Brain microvascular endothelial cell (primary cell): ENCODE results near the gene TFF1.

Experiments used
- DNase-seq: peaks from one replicate; pipeline ENCODE4 v3.0.0-alpha.2; 2020
- H3K27ac ChIP-seq: fragments of 250-450 bp; sonication (Bioruptor Pico); 2 replicates; pipeline ENCODE4 v1.5.1; 2020; ENCODE audit warnings: mild to moderate bottlenecking, moderate library complexity
- H3K27me3 ChIP-seq: fragments of 250-450 bp; sonication (Bioruptor Pico); replicated peaks from 2 replicates; pipeline ENCODE4 v1.5.1; 2020; ENCODE audit warnings: mild to moderate bottlenecking
- H3K36me3 ChIP-seq: fragments of 250-450 bp; sonication (Bioruptor Pico); replicated peaks from 2 replicates; pipeline ENCODE4 v1.5.1; 2020; ENCODE audit warnings: mild to moderate bottlenecking
- H3K4me3 ChIP-seq: 2 replicates; pipeline ENCODE4 v1.5.1; 2011; ENCODE audit warnings: low read depth, mild to moderate bottlenecking, control low read depth, low read length, moderate library complexity
- in situ Hi-C: cut with HindIII; loops from 2 replicates; pipeline ENCODE4 v1.10.0; 2017; ENCODE audit warnings: low sequenced_read_pairs, low pct_ligation_motif_present
- TF ChIP-seq, protein P1 (sequence below): IDR thresholded peaks from 2 replicates; pipeline ENCODE4 v1.5.1; 2011; ENCODE audit warnings: low read depth, mild to moderate bottlenecking, moderate library complexity, low read length, control low read depth, inconsistent platforms; ENCODE audit errors: missing control alignments

TFF1 gene

DNA sequence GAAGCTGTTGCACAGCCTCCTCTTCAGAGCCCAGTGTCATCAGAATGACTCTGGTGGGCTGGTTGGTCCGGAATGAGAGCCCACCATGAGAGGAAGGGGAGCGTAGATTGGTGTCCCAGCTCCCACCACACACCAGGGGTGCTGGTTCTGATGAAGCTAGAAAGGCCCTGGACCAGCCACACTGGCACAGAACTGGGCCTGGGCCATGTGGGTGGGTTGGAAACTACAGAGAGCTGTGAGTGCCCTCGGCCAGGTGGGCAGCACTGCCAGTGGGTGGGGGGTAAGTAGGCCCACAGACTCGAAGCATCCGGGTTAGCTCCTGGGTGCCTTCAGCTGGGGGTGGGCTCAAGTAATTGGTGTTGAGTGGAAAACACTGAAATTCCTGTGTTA lies 11.6 kb upstream of the TFF1 start:
- in situ Hi-C loops: no loop called here
- DNase-seq: no peak
- no peaks in the 10 kb centered on the region for H3K36me3 ChIP-seq
- no peaks in the 10 kb centered on the region for H3K27me3 ChIP-seq
- TF ChIP-seq, protein P1, sequence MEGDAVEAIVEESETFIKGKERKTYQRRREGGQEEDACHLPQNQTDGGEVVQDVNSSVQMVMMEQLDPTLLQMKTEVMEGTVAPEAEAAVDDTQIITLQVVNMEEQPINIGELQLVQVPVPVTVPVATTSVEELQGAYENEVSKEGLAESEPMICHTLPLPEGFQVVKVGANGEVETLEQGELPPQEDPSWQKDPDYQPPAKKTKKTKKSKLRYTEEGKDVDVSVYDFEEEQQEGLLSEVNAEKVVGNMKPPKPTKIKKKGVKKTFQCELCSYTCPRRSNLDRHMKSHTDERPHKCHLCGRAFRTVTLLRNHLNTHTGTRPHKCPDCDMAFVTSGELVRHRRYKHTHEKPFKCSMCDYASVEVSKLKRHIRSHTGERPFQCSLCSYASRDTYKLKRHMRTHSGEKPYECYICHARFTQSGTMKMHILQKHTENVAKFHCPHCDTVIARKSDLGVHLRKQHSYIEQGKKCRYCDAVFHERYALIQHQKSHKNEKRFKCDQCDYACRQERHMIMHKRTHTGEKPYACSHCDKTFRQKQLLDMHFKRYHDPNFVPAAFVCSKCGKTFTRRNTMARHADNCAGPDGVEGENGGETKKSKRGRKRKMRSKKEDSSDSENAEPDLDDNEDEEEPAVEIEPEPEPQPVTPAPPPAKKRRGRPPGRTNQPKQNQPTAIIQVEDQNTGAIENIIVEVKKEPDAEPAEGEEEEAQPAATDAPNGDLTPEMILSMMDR: no peak
- no peak overlapping the region for H3K27ac ChIP-seq
- H3K4me3 ChIP-seq: no peak overlapping the region

DNA sequence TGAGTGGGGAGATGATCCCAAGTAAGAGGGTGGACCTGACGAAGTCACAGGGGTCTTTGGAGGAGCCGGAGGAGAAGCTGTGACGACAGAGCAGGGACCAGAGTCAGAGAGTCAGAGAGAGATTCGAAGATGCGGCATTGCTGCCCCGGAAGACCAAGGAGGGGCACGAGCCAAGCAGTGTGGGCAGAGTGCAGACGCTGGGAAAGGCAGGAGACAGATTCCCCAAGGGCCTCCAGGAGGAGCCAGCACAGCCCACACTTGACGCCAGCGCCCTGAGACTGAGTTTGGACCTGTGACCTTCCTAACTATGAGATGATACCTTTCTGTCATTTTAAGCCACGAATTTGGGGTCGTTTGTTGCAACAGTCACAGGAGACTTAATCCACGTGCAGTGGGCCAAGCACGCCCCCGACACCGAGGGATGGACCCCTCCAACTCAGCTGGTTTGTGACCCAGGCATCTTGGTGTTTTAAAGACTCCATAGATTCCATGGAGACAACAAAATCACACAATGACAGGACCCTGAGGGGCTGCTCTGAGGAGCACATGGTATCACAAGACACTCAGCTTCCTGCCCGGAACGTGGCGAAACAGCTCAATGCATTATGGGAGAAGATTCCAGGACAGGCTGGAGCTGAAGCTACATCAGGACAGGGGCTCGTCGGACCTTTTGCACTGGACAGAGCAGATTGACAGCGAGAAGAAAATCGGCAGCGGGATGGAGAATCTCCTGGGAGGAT lies 11.0 kb upstream of the TFF1 start:
- TF ChIP-seq, protein P1: no peak
- no peak overlapping the region for H3K27ac ChIP-seq
- DNase-seq: no peak
- H3K4me3 ChIP-seq: no peak overlapping the region
- H3K27me3 ChIP-seq: no peaks in the 10 kb centered on the region
- H3K36me3 ChIP-seq: no peaks in the 10 kb centered on the region
- in situ Hi-C loops: no loop called here

DNA sequence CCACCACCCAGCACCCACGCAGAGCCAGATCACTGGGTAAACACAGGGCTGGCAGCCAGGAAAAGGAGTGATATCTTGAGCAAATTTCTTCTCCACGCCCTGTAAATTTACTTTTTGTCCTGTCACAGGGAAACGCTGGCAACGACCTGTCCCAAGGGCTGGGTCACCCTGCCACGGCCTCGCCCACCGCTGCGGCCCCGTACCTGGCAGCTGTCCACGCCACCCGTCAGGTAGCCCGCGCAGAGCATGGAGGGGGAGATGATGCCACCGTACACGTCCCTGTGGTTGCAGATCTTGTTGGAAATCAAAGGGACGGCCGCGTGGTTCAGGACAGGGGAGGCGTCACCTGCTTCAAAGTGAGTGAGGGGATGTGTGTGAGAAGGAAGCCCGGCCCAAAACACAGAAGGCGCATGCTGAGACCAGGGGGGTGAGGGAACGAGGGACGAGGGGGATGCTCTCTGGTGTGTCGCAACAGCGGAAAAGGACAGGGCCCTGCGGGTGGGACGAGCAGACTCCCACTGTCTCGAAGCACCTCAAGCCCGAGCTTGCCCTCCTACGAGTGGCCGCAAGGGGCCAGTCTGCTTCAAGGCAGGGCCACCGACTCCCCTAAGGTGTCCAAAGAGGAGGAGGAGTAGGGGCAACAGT lies 10.1 kb upstream of the TFF1 start:
- no peaks in the 10 kb centered on the region for H3K27me3 ChIP-seq
- no peak overlapping the region for H3K4me3 ChIP-seq
- no peak overlapping the region for H3K27ac ChIP-seq
- TF ChIP-seq, protein P1: no peak
- in situ Hi-C loops: no loop called here
- no peaks in the 10 kb centered on the region for H3K36me3 ChIP-seq
- DNase-seq: no peak

DNA sequence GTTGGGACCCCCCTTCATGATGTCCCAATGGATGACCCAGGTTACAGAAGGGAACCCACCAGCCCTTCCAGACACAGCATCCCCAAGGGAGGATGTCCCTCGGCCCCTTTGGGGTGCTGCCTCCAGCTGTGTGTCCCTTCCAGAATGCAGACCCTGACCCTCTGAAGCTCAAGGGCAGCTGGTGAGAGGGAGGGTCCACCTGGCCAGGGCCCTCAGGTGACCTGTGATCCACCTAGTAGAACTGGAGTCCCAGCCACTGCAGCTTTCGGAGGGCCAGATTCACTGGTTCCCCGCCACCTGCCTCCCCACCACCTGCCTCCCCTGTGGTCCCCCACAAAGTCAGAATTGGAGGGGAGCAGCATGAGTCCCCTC lies 9.6 kb upstream of the TFF1 start:
- in situ Hi-C loops: no loop called here
- H3K36me3 ChIP-seq: no peaks in the 10 kb centered on the region
- TF ChIP-seq, protein P1: no peak
- DNase-seq: no peak
- no peak overlapping the region for H3K27ac ChIP-seq
- no peak overlapping the region for H3K4me3 ChIP-seq
- H3K27me3 ChIP-seq: no peaks in the 10 kb centered on the region

DNA sequence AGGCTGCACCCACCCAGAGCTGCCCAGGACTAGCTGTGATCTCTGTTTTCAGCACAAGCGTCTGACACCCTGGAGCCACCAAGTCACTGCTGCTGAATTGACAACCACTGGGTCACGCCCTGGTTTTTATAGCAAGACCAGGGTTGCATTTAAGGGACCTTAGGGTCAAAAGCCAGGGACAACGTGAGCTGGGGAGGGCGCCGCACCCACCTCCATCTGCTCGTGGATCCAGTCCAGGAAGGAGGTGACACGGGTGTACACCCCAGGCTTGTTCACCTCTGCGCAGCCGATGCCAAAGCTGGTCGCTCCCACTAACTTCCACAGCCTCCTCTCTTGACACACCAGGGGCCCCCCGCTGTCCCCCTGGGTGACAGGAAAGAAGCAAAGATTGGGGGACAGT lies 9.2 kb upstream of the TFF1 start:
- Histone ChIP-seq H3K36me3 (no peaks in the 10 kb centered on the region), H3K27me3 (no peaks in the 10 kb centered on the region)
- in situ Hi-C loops: no loop called here

More for the DNA sequence above, 9.2 kb upstream of the TFF1 start:
- DNase-seq: no peak
- Histone ChIP-seq H3K27ac (no peak overlapping the region), H3K4me3 (no peak overlapping the region)
- TF ChIP-seq, protein P1: no peak
